MM.1S (cell line): ENCODE measurements around the gene TMEM80.

Experiments
- DNase-seq: peaks from one replicate; pipeline ENCODE4 v3.0.0-alpha.2; 2015
- H2AFZ ChIP-seq: fragments of 300-600 bp; sonication (generic); 2 replicates; pipeline ENCODE4 v1.6.0; 2016; ENCODE audit warnings: antibody characterized with exemption, low read length
- H3F3A ChIP-seq: fragments of 300-600 bp; sonication (generic); 2 replicates; pipeline ENCODE4 v1.6.1; 2016; ENCODE audit warnings: mild to moderate bottlenecking, antibody characterized with exemption, low read length, moderate library complexity, mixed read lengths; ENCODE audit not compliant: insufficient read depth
- H3K27ac ChIP-seq: fragments of 300-600 bp; sonication (generic); 2 replicates; pipeline ENCODE4 v1.5.1; 2016; ENCODE audit warnings: mild to moderate bottlenecking, low read length
- H3K27me3 ChIP-seq: fragments of 300-600 bp; sonication (generic); replicated peaks from 2 replicates; pipeline ENCODE4 v1.6.0; 2016; ENCODE audit warnings: low read length; ENCODE audit not compliant: insufficient read depth
- H3K36me3 ChIP-seq: fragments of 300-600 bp; sonication (generic); replicated peaks from 2 replicates; pipeline ENCODE4 v1.6.1; 2016; ENCODE audit warnings: mild to moderate bottlenecking, low read length, mixed read lengths; ENCODE audit not compliant: insufficient read depth
- H3K4me1 ChIP-seq: fragments of 300-600 bp; sonication (generic); 2 replicates; pipeline ENCODE4 v1.6.1; 2016; ENCODE audit warnings: low read length, mixed read lengths
- H3K4me2 ChIP-seq: fragments of 300-600 bp; sonication (generic); 2 replicates; pipeline ENCODE4 v1.6.0; 2016; ENCODE audit warnings: low read depth, low read length
- H3K4me3 ChIP-seq: fragments of 300-600 bp; sonication (generic); 2 replicates; pipeline ENCODE4 v1.5.1; 2016; ENCODE audit warnings: low read length, mixed read lengths
- H3K79me2 ChIP-seq: fragments of 300-600 bp; sonication (generic); 2 replicates; pipeline ENCODE4 v1.6.1; 2016; ENCODE audit warnings: mixed run types, low read length, mixed read lengths
- H3K9ac ChIP-seq: fragments of 300-600 bp; sonication (generic); 2 replicates; pipeline ENCODE4 v1.6.1; 2016; ENCODE audit warnings: low read length, mixed read lengths
- H3K9me2 ChIP-seq: fragments of 300-600 bp; sonication (generic); replicated peaks from 2 replicates; pipeline ENCODE4 v1.6.1; 2016; ENCODE audit warnings: mild to moderate bottlenecking, low read length, mixed read lengths; ENCODE audit not compliant: insufficient read depth
- H3K9me3 ChIP-seq: fragments of 300-600 bp; sonication (generic); replicated peaks from 2 replicates; pipeline ENCODE4 v1.6.1; 2016; ENCODE audit warnings: mild to moderate bottlenecking, low read length, mixed read lengths; ENCODE audit not compliant: insufficient read depth
- H4K20me1 ChIP-seq: fragments of 300-600 bp; sonication (generic); 2 replicates; pipeline ENCODE4 v1.6.1; 2016; ENCODE audit warnings: mild to moderate bottlenecking, low read length, moderate library complexity, mixed read lengths; ENCODE audit not compliant: insufficient read depth
- EZH2 ChIP-seq: fragments of 300-600 bp; sonication (generic); optimal IDR thresholded peaks from 2 replicates; pipeline ENCODE3; 2017; ENCODE audit warnings: low read depth, mild to moderate bottlenecking, antibody characterized with exemption, low read length, mixed read lengths
- EZH2phosphoT487 ChIP-seq: fragments of 300-600 bp; sonication (generic); IDR thresholded peaks from 2 replicates; pipeline ENCODE4 v1.6.1; 2018; ENCODE audit warnings: antibody characterized with exemption, low read length
- TF ChIP-seq, protein P1 (sequence below): fragments of 300-600 bp; sonication (generic); IDR thresholded peaks from 2 replicates; pipeline ENCODE4 v1.5.1; 2016; ENCODE audit warnings: antibody characterized with exemption, low read length, mixed read lengths

TMEM80 gene

GRCh38 chr11:680970-681369 lies 14.6 kb upstream of the TMEM80 start:
- H3K27ac ChIP-seq, result no peak overlapping the region
- H3K36me3 ChIP-seq, result peaks cover 5% of the 10 kb centered on the region
- no peak for DNase-seq
- H4K20me1 ChIP-seq, result no peaks in the 10 kb centered on the region
- H3K4me1 ChIP-seq, result no peaks in the 10 kb centered on the region
- no peak overlapping the region for H2AFZ ChIP-seq
- H3K79me2 ChIP-seq, result no peaks in the 10 kb centered on the region
- no peaks in the 10 kb centered on the region for H3K27me3 ChIP-seq
- no peak overlapping the region for H3K9ac ChIP-seq
- no peaks in the 10 kb centered on the region for H3F3A ChIP-seq
- no peaks in the 10 kb centered on the region for H3K9me3 ChIP-seq
- no peak overlapping the region for H3K4me3 ChIP-seq
- no peak overlapping the region for H3K4me2 ChIP-seq
- no peaks in the 10 kb centered on the region for H3K9me2 ChIP-seq
- TF ChIP-seq, protein P1, sequence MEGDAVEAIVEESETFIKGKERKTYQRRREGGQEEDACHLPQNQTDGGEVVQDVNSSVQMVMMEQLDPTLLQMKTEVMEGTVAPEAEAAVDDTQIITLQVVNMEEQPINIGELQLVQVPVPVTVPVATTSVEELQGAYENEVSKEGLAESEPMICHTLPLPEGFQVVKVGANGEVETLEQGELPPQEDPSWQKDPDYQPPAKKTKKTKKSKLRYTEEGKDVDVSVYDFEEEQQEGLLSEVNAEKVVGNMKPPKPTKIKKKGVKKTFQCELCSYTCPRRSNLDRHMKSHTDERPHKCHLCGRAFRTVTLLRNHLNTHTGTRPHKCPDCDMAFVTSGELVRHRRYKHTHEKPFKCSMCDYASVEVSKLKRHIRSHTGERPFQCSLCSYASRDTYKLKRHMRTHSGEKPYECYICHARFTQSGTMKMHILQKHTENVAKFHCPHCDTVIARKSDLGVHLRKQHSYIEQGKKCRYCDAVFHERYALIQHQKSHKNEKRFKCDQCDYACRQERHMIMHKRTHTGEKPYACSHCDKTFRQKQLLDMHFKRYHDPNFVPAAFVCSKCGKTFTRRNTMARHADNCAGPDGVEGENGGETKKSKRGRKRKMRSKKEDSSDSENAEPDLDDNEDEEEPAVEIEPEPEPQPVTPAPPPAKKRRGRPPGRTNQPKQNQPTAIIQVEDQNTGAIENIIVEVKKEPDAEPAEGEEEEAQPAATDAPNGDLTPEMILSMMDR, result no peak
- TF ChIP-seq EZH2 (no peak), EZH2phosphoT487 (no peak)

GRCh38 chr11:686451-687243 lies 9.0 kb upstream of the TMEM80 start:
- Histone ChIP-seq H3K4me3 (no peak overlapping the region), H3K9me3 (no peaks in the 10 kb centered on the region), H2AFZ (no peak overlapping the region), H3F3A (no peaks in the 10 kb centered on the region), H3K79me2 (peaks cover 25% of the 10 kb centered on the region), H3K36me3 (peaks cover 5% of the 10 kb centered on the region; the same call in 1 of the 2 replicates), H3K4me2 (no peak overlapping the region), H4K20me1 (no peaks in the 10 kb centered on the region), H3K27ac (no peak overlapping the region), H3K27me3 (no peaks in the 10 kb centered on the region), H3K9me2 (no peaks in the 10 kb centered on the region), H3K4me1 (no peaks in the 10 kb centered on the region), H3K9ac (no peak overlapping the region)
- TF ChIP-seq EZH2phosphoT487 (no peak), EZH2 (no peak)
- TF ChIP-seq, protein P1, result no peak
- no peak for DNase-seq

DNA sequence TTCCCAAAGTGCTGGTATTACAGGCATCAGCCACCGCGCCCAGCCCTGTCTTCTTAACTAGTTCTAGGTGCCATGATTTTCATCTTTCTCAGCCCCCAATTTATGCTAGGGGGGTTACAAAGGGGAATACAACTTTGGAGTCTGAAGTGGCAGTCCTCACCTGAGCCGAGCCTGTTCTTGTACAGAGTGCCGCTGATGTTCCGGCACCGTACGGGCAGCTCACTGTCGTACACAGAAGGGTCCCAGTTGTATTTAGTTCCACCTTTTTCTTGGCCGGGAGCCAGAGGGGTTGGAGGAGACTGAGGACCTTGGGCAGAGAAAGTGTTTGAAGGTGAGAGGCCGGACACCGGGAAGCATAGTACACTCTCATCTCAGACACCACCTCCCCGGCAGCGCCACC lies 7.9 kb upstream of the TMEM80 start:
- Histone ChIP-seq H3F3A (peaks cover under 1% of the 10 kb centered on the region; the same call in 1 of the 2 replicates), H3K4me2 (no peak overlapping the region), H3K9me2 (no peaks in the 10 kb centered on the region), H3K4me3 (no peak overlapping the region), H2AFZ (no peak overlapping the region), H3K79me2 (peaks cover 34% of the 10 kb centered on the region), H4K20me1 (no peaks in the 10 kb centered on the region), H3K27me3 (no peaks in the 10 kb centered on the region), H3K36me3 (peaks cover 5% of the 10 kb centered on the region; the same call in 1 of the 2 replicates), H3K27ac (no peak overlapping the region), H3K4me1 (0 out of 2 replicates have a peak, but pooled peaks cover 5% of the 10 kb centered on the region), H3K9me3 (no peaks in the 10 kb centered on the region), H3K9ac (no peak overlapping the region)
- no peak for DNase-seq
- TF ChIP-seq, protein P1, result no peak
- TF ChIP-seq EZH2 (no peak), EZH2phosphoT487 (no peak)
